GM12892 (cell line): ENCODE data around the gene UBE2K.

Source experiments
- POLR2A ChIP-seq: IDR thresholded peaks from 2 replicates; pipeline ENCODE4 v1.6.1; 2011; ENCODE audit warnings: low read depth, low read length, control low read depth
- POLR2AphosphoS5 ChIP-seq: IDR thresholded peaks from 2 replicates; pipeline ENCODE4 v1.6.1; 2011; ENCODE audit warnings: low read depth, low read length, control low read depth

GRCh38 chr4:39655211-39655610 lies 42.7 kb upstream of the UBE2K start:
- no peak for TF ChIP-seq POLR2A
- TF ChIP-seq POLR2AphosphoS5 = no peak
